ENCODE measurements around the gene SKAP1.
"Not testable (repeated sequence)": the region's sequence is repeated elsewhere in the genome, so short reads cannot be mapped to it uniquely, and the experiment has no call there.

SKAP1 gene

GRCh38 chr17:48373130-48373830 lies 56.7 kb downstream of the SKAP1 start:
- no peak for DNase-seq

GRCh38 chr17:48368967-48369366 lies 61.0 kb downstream of the SKAP1 start:
- DNase-seq, result not testable (repeated sequence)

- DNase-seq, result no peak
Observed at GRCh38 chr17:48368352-48368908, 61.6 kb downstream of the SKAP1 start.

- DNase-seq, result no peak
Observed at GRCh38 chr17:48363161-48363560, 66.9 kb downstream of the SKAP1 start.

- DNase-seq, result not testable (repeated sequence)
Observed at GRCh38 chr17:48360861-48361633, 69.0 kb downstream of the SKAP1 start.

- DNase-seq, result no peak
Observed at GRCh38 chr17:48357779-48358602, 72.0 kb downstream of the SKAP1 start.

GRCh38 chr17:48356866-48357265 lies 73.1 kb downstream of the SKAP1 start:
- no peak for DNase-seq

GRCh38 chr17:48352630-48353029 lies 77.4 kb downstream of the SKAP1 start:
- DNase-seq, result no peak

- no peak for DNase-seq
Observed at GRCh38 chr17:48351911-48352332, 78.1 kb downstream of the SKAP1 start.

GRCh38 chr17:48348352-48348751 lies 81.7 kb downstream of the SKAP1 start:
- no peak for DNase-seq

- no peak for DNase-seq
Observed at GRCh38 chr17:48347177-48347576, 82.8 kb downstream of the SKAP1 start.

- no peak for DNase-seq
Observed at GRCh38 chr17:48344251-48344650, 85.8 kb downstream of the SKAP1 start.

GRCh38 chr17:48340916-48341315 lies 89.1 kb downstream of the SKAP1 start:
- DNase-seq, result no peak

GRCh38 chr17:48338720-48339119 lies 91.3 kb downstream of the SKAP1 start:
- DNase-seq, result no peak

GRCh38 chr17:48337903-48338302 lies 92.1 kb downstream of the SKAP1 start:
- not testable (repeated sequence) for DNase-seq

- DNase-seq, result no peak
Observed at GRCh38 chr17:48336986-48337385, 93.0 kb downstream of the SKAP1 start.

GRCh38 chr17:48335858-48336500 lies 94.0 kb downstream of the SKAP1 start:
- no peak for DNase-seq

GRCh38 chr17:48335146-48335784 lies 94.7 kb downstream of the SKAP1 start:
- no peak for DNase-seq

- DNase-seq, result no peak
Observed at GRCh38 chr17:48333034-48333530, 96.9 kb downstream of the SKAP1 start.

- no peak for DNase-seq
Observed at GRCh38 chr17:48330887-48331286, 99.1 kb downstream of the SKAP1 start.

All from nucleus accumbens (tissue), 56 donors.